ENCODE data around the gene AHDC1. TPM values are rescaled to one million over a fixed set of nuclear protein-coding genes. Genes with fewer than 3 reads are reported as not detected.

The AHDC1 gene
- total RNA-seq, 1 donor from 2014 or later = 61.6 TPM

GRCh38 chr1:27615346-27616192, 11.6 kb upstream of the AHDC1 start:
- DNase-seq (ENCODE audit: low spot score) = no peak

GRCh38 chr1:27614625-27615344, 10.8 kb upstream of the AHDC1 start:
- no peak for DNase-seq (ENCODE audit: low spot score)

- DNase-seq (ENCODE audit: low spot score) = no peak
These were observed 10.2 kb upstream of the AHDC1 start for GRCh38 chr1:27614043-27614624.

GRCh38 chr1:27612718-27613117, 8.8 kb upstream of the AHDC1 start:
- no peak for DNase-seq (ENCODE audit: low spot score)

GRCh38 chr1:27611450-27611849, 7.5 kb upstream of the AHDC1 start:
- DNase-seq (ENCODE audit: low spot score) = no peak

GRCh38 chr1:27609618-27610240, 5.8 kb upstream of the AHDC1 start:
- no peak for DNase-seq (ENCODE audit: low spot score)

GRCh38 chr1:27609210-27609555, 5.2 kb upstream of the AHDC1 start:
- DNase-seq (ENCODE audit: low spot score) = no peak

GRCh38 chr1:27607239-27607804, 3.4 kb upstream of the AHDC1 start:
- DNase-seq (ENCODE audit: low spot score) = no peak

- DNase-seq (ENCODE audit: low spot score) = no peak
These were observed 2.8 kb upstream of the AHDC1 start for GRCh38 chr1:27606708-27607238.

GRCh38 chr1:27605796-27606707, 2.1 kb upstream of the AHDC1 start:
- DNase-seq (ENCODE audit: low spot score) = peak; percentile 52

- DNase-seq (ENCODE audit: low spot score) = no peak
These were observed 1.4 kb upstream of the AHDC1 start for GRCh38 chr1:27605300-27605766.

GRCh38 chr1:27604579-27605299, 795 bp upstream of the AHDC1 start:
- DNase-seq (ENCODE audit: low spot score) = no peak

GRCh38 chr1:27603309-27603680, 649 bp downstream of the AHDC1 start:
- no peak for DNase-seq (ENCODE audit: low spot score)

GRCh38 chr1:27602462-27603308, 1.3 kb downstream of the AHDC1 start:
- DNase-seq (ENCODE audit: low spot score) = no peak

- DNase-seq (ENCODE audit: low spot score) = no peak
These were observed 2.0 kb downstream of the AHDC1 start for GRCh38 chr1:27601771-27602461.

- DNase-seq (ENCODE audit: low spot score) = no peak
These were observed 2.6 kb downstream of the AHDC1 start for GRCh38 chr1:27601321-27601770.

GRCh38 chr1:27600498-27601175, 3.3 kb downstream of the AHDC1 start:
- DNase-seq (ENCODE audit: low spot score) = no peak
